Fibroblast of skin of left biceps (primary cell): ENCODE results near the gene CACNA2D3.

Experiments
- DNase-seq, 2 experiments: peaks; one replicate each; pipeline ENCODE4 v3.0.0-alpha.2; 2013; ENCODE audit warnings: low read depth in 2 of 2

The CACNA2D3 gene

DNA sequence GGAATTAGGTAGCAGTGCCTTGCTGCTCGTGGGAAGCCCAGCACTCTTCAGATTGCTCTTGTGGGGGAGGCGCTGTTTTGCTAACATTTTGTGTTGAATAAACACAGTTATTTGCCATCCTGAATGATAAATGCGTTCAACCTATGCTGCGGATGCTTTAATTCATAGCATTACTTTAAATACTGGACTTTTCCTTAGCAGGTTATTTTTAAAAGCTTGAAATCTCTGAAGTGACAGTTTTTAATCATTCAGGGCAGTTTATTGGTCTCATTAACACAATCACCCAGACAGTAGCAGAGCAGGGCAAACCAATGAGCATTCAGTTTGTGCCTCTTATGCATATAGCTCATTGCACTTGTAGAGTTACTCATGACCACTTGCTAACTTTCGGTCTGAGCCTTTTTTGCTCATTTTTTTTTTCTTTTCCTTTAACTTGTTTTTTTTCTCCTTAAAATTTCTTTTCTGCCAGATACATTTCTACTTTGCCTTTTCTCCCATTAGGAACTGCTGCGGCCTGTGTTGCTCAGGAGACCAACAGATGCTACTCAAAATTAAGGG, 5.2 kb downstream of the CACNA2D3 start:
- DNase-seq, result no peak

DNA sequence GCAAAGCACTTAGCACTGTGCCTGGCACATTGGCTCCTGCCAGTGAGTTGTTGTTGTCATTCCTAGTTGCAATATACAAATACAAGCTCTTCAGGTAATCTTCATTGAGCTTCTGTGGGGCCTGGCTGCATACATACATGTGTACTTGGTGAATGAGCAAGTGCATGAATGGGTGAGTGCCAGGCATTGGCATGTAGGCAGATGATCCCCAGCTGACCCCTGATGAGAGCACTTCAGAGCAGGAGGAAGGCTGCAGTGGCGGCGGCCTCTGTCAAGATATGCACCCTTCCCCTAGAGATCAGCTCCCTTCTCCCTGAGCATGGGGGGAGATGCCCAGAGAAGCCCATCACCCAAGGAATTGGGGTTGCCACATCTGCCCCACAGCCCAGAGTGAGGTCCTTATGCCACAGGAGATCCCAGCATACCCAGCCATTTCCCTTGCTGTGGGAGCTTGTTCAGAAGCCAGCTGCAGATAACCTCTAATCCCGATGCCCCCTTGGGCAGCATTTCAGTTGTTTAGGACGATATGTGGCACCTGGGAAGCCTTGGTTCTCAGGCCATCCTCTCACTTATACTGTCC, 8.8 kb downstream of the CACNA2D3 start:
- DNase-seq, result no peak

DNA sequence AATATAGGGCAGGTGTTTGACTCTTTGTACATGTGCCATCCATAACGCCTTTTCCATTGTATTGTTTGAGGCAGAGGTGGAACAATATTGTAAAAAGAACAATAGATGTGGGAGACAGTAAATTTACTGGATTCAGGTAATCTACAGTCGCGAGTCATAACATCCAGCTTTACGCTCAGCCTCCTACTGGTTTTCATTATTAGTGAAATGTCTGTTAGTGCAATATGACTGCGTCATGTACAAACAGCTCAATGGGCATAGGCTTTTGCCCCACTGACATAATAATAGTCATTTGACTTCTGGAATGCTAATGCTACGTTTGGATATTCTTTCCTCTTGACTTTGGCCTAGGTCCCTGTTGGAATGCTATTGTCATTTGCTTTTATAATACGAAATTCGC, 9.5 kb downstream of the CACNA2D3 start:
- DNase-seq, result no peak

DNA sequence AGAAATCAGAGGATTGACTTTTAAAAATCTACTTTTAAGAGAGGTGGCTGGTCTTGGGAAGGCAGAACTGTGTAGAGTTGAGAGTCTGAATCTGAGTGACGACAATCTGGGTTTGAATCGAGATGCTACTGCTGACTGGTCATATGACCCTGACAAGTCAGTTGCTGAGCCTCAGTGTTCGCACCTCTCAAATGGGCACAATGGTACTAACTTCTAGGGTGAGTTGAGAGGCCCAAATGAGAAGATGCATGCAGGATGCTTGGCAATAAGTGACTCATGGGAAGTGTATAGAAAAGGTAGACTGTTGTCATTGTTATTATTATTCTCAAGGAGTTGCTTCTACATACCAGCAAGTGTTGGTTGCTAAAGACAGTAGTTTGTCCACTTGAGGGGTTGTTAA, 10.3 kb downstream of the CACNA2D3 start:
- DNase-seq, result no peak

DNA sequence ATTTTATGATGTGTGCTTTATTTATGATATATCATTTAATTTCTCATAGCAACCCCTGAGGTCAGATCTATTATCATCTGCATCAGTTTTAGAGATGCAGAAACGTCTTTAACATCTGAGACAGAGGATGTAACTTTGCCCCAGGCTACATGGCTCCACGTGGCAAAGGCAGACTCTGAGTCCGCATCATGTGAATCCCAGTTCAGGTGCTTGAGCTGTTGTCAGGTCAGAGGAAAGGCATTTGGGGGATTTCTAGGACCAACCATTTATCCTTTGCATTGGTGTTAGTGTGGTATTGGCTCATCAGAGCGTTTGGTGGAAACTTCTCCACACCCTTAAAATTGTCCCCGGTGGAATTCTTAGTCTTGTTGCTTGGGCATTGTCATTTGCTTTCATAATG, 10.8 kb downstream of the CACNA2D3 start:
- DNase-seq, result no peak

DNA sequence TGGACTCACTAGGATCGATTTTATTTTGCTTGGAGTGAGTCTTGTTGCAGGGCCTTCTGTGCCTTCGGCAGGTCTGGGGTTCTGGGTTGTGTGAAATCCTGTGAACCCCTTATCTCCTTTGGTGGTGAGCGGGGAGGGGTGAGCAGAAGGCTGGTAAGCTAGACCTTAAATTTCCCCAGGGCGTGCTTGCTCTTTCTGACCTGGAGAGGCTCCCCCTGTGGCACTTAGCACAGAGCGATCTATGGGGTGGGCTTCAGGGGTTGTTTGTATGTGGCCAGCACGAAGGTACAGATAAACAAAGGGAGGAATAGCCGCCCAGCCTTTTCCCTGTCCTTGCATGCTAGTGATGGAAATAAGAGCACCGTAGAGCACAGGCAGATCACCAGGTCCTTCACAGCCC, 11.8 kb downstream of the CACNA2D3 start:
- DNase-seq, result no peak

DNA sequence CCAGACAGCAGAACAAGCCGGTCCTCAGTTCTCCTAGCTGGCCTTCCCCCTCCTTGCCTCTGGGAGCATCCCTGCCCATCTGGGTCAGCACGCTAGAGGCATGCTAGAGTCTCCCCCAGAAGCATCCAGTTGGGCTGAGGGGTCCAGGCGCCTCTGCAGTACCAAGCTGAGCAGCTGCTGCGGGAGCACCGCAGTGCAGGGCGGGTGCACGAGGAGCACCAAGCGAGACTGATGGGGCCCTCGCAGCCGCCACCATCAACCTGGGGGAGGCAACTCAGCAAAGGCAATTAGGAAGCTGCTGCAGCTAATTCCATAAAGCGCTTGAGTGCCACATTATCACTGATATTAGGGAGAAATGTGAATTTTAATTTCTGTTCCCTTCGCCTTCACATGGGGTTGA, 12.4 kb downstream of the CACNA2D3 start:
- DNase-seq, result no peak

DNA sequence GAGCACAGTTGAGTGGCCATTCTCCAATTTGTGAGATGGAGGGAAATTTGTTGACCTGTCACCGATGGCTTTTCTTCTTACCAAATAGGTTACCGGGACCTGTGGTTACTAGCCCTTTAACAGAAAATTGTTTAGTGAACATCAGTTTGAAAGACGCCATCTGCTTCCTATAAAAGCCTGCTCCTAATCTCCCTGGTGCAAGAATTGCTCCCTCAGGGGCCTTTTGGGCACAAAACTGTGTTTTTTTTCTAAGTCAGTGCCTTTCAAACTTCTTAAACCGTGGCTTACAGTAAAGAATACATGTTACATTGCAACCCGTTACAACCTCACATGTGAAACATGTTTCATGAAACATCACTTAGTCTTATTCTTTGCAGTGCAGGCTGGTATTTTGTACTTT, 15.0 kb downstream of the CACNA2D3 start:
- no peak for DNase-seq

DNA sequence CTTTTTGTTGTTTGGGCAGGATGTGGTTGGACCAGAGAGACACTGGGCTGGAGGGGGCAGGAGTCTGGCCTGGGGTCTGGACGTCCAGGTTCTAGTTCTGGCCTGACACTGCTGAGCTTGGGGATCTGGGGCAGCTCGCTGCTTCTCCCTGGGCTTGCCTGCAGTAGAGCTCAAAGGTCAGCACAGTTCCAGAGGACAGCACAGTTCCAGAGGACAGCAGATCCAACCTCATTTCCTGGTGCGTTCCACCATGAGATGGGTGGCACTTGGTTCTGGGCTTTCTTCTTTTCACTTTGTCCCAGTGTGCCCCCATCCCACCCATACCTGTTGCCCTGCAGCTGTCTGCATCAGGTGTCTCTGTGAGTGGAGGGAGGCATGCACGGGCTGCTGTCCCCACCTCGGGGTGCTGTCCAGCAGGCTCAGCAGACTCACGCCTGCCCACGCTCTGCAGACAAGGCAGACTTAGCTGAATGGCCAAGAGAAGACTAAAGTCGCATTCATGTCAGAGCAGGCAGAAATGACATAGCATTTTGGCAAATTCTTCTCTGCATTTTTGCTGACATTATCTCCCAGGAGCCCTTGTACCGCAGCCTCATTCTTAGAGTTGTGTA, 16.7 kb downstream of the CACNA2D3 start:
- no peak for DNase-seq

DNA sequence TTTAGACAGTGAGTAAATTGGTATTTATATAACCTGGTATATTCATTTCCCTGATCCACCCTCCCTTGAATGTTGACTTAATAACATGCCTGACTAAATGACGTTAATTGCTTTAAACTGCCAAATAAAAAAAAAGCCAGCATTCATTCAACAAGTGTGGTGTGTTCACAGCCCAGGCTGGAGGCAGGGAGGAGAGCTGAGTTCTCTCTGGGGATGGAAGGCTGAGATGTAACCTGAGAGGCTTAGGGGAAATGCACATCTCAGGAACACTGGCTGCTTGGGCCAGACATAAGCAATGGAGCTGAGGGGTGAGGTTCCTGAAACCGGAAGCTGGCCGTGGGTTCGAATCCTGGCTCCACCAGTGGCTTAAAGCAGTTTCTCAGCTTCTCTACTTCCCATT, 17.3 kb downstream of the CACNA2D3 start:
- DNase-seq, result no peak

DNA sequence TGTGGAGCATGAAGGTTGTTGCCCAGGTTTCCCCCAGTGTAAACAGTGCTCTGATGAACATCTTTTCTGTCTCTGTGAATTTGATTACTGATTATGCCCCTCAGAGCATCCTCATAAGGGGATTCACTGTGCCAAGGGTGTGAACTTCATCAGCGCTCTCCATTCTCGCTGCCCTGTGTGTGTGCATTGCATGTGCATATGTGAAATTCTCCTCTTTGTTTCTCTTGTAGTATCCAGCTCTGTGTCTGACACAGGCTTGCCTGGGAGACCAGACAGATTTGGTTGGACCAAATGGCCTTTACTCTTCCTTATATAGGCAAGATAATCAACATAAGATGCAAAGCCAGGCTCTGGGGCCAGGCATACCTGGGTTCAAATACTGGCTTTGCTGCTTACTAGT, 21.9 kb downstream of the CACNA2D3 start:
- no peak for DNase-seq

DNA sequence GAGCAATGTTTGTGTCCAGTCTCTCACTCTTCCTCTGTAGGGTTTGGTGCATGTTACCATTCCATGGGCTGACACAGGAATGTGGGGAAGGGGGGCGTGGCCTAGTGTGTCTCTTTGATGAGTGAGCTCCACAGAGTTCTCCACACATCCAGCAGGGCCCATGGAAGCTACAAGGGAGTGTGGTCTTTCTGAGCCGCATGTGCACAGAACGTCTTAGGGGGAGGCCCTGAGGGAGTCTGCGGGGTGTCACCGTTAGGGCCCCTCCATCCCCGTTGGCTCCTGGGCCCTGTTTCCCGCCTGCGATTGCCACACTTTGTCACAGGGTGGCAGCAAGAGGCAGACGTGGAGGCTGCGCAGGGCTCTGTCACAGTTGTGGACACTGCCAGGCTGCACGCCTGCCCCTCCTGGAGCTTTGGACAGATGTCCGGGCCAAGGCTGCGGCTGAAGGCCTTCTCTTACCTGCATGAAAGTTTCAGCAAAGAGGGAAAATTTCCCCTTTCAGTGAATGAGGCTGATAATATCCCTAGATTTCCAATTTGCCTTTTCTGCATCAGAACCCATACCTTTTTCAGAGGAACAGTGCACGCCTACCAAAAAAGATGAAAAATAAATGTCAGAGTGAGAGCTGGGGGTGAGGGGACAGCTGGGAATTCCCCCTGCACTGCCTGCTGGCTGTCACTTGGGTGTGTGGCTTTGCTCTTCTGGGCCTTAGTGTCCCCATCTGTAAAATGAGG, 24.3 kb downstream of the CACNA2D3 start:
- no peak for DNase-seq

DNA sequence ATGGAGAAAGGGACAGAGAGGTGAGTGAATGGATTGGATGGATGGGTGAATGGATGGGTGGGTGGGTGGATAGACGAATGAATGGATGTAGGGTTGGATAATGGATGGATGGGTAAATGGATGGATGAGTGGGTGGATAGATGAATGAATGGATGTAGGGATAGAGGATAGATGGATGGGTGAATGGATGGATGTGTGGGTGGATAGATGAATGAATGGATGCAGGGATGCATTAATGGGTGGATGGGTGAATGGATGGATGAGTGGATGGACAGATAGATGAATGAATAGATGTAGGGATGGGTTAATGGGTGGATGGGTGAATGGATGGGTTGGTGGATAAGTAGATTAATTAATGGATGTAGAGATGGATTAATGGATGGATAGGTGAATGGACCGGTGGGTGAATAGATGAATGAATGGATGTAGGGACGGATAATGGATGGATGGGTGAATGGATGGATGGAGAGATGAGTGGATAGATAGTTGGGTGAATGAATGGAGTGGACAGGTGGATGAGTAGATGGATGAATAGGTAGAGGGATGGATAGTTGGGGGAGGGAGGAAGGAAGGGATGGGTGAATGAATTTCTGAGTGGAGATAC, 28.6 kb downstream of the CACNA2D3 start:
- no peak for DNase-seq

DNA sequence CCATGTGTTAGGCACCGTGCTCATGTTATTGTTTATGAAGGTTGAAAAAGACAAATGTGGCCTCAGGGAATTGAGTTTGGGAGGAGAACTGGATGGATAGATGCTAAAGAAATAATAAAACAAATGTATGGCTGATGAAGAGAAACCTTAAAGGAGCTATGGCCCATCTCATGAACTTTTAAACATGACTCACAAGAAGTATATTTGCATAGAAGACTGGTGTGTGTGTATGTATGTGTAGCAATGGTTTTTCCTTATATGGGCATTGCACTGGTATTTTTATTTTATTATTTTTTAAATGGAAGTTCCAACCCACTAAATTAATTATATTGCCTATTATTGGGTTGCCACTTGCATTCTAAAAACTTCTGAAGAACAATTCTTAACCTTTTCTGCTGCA, 31.1 kb downstream of the CACNA2D3 start:
- DNase-seq, result no peak

DNA sequence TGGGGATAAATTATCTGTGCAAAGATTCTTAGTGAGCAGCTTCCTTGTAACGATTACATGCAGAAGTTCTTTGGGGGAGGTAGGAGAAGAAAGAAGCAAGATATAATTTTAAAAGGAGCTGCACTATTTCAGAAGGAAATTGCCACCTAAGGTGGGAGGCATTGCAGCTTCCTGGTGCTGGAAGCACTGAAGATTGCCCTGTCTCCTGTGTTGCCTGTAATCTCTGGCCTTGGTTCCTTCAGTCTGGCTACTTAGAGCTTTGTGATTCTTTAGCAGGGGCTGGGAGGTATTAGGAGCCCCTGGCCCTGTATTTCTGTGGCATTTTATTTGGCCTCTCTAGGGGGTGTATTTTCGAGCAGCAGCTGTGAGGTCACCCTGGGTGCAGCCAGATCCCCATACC, 35.5 kb downstream of the CACNA2D3 start:
- no peak for DNase-seq

DNA sequence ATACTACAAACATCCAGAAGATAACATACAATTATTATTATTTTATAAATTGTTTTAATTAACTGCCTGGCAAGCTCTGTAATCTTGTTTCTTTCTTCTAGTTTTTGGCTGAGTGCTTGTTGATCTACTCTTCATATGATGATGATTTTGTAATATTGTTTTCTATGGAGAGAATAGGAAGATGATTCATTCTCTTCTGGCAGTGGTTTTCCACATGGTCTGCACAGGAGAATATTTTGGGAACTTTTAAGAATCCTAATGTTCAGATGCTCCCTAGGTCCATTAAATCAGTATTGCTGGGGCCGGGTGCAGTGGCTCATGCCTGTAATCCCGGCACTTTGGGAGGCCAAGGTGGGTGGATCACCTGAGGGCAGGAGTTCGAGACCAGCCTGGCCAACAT, 37.6 kb downstream of the CACNA2D3 start:
- no peak for DNase-seq

DNA sequence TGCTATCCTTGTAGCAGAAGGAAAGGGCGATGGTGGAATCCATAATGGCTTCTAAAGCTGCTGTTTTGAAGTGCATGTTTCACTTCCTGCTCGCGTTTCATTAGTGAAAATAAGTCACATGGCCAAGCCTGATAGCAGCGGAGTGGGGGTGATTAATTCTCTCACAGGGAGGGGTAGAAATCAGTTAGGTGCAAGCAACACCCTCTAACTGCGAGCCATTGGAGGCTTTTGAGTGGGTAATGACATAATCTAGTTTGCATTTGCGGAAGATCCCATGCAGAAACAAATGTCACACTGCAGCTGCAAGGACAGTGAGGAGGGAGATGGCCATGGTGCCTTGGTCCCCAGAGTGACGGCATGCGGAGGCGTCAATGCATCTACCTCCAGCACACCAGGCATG, 41.1 kb downstream of the CACNA2D3 start:
- no peak for DNase-seq

DNA sequence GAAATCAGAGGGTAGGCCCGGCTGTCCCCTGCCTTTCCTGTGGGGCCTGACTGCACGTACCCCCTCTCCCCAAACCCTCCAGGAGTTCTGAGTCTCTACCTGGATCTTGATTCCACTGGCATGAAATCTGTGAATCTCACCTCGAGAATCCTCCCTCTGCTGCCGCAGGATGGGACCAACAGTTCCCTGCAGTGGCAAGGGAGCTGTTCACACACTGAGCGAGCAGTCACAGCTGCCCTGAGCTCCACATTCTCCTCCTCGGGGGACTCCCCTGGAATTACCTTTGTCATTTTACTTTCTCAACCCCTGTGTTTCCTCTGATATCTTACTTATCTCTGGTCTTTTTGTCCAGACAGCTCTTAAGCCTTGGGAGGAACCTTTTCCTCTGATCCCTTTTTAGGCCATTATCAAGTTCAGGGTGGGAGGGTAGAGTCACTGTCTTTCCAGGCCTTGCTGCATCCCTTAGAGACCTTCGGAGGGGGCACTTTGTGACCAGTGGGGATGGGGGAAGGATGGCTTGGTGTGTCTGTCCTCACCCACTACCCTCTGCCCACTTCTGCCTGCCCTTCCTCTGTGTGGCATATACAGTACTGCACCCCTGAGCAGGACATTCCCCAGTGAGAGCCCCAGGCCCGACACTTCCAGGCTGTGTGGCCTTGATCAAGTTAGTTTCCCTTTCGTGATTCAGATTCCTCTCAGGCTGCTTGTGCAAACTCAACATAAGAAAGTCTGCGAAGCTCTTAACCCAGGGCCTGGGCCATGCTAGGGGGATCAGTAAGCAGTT, 42.0 kb downstream of the CACNA2D3 start:
- no peak for DNase-seq

DNA sequence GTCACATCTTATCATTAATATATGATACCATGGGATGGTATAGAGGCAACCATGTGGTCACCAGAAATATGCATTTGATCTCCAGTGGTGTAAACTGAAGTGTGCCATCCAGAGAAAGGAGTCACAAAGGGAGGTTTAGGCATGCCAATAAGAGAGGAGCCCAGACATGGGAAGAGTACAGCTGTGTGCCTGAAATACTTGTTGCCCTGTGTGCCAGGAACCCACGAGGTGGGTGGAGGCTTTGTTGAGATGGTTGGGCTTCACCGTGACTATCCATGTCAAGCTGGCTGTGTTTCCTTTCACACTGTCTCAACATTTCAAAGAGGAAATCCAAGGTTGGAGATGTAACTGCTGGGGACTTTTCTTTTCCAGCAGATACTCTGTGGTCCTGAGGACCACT, 43.5 kb downstream of the CACNA2D3 start:
- no peak for DNase-seq

DNA sequence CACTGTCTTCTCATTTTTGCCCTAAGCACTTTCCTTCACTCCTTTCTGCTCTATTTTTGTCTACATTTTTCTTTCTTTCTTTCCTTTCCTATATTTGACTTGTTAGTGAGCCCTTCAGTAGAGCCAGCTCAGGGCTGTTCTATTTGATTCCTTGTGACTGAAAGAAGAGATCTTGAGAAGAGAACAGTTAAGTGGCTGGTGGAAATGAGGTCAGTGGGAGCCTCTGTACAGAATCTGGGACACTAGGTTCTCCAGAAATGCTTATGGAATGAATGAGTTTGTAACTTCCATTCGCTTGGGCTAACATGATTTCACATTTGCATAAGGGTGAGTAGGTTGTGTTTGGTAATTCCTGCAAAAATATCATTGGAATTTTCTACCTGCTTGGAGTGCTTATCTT, 45.6 kb downstream of the CACNA2D3 start:
- no peak for DNase-seq

DNA sequence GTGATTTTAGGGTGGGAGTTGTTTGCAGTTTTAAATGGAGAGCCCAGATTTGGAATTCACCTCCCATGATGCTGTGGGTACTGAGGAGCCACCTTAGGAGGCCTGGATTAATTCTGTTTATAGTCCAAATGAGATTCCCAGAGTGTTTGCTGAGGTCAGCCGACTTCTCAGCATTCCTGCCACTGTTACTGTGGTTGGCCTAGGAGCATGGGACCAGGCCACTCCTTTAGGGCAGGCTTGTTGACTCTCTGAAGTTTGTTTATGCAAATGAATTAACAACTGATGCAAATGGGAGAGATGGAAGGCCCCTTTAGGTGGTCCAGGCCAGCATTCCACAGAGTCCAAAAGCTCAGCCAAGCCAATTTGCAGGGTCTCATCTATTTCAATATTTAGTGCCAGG, 46.1 kb downstream of the CACNA2D3 start:
- DNase-seq, result no peak

DNA sequence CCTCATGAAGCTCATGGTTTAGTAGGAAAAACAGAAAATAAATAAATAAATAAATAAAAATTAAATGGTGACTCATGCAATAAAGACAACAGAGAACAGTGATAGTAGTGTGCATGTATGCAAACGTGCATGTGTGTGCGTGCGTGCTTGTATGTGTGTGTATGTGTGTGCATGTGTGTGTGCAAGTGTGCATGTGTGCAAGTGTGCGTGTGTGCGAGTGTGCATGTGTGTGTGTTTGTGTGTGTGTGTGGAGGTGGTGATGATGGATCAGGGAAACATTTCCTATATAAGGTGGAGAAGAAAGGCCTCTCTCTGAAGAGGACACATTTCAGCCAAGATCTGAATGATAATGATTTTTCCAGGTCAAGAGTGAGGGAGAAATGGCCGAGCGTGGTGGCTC, 47.2 kb downstream of the CACNA2D3 start:
- DNase-seq, result no peak
